ENCODE measurements around the gene SLC34A2.

GRCh38 chr4:25614807-25615206 is 40.8 kb upstream of the SLC34A2 start:
- TF ChIP-seq CTCF (IDR thresholded peaks at IDR 0.05; ENCODE audit: low read depth, low read length, poor library complexity, severe bottlenecking) (no peak), EZH2phosphoT487 (IDR thresholded peaks at IDR 0.05; ENCODE audit: borderline replicate concordance, low read length) (no peak)
